OCI-LY7 (cell line): Measurements from ENCODE around the gene ZBTB20. TPM values are rescaled to one million over a fixed set of nuclear protein-coding genes. Genes with fewer than 3 reads are reported as not detected.

Experiments used
- BruUV-seq: library from RNA; stranded (reverse); fragments of 400-500 nt; replicated peaks from 2 replicates; lab custom pipeline; 2021; lab: Mats Ljungman, UMichigan
- CTCF ChIA-PET: fragments of 300-600 bp; sonication (Branson Sonifier 250); formaldehyde crosslinking; loops from one replicate; lab custom pipeline; 2022; ENCODE audit warnings: antibody characterized with exemption; ENCODE audit not compliant: unreplicated experiment; lab: Charles Lee
- POLR2A ChIA-PET: fragments of 300-600 bp; sonication (Branson Sonifier 250); formaldehyde crosslinking; loops from one replicate; lab custom pipeline; 2022; ENCODE audit warnings: antibody characterized with exemption; lab: Charles Lee
- DNase-seq: peaks from one replicate; pipeline ENCODE4 v3.0.0-alpha.2; 2015; ENCODE audit warnings: low spot score
- H2AFZ ChIP-seq: fragments of 200-600 bp; sonication (generic), shearing (Covaris generic); 2 replicates; pipeline ENCODE4 v1.6.1; 2014; ENCODE audit warnings: mild to moderate bottlenecking, antibody characterized with exemption, low read length, moderate library complexity
- H3K27ac ChIP-seq: fragments of 200-600 bp; sonication (generic); 2 replicates; pipeline ENCODE4 v1.5.1; 2014; ENCODE audit warnings: mixed run types, low read depth, mild to moderate bottlenecking, moderate library complexity, low read length, inconsistent platforms; ENCODE audit not compliant: poor library complexity, severe bottlenecking
- H3K36me3 ChIP-seq: fragments of 200-600 bp; sonication (generic); 2 replicates; pipeline ENCODE4 v1.6.1; 2014; ENCODE audit warnings: mild to moderate bottlenecking, antibody characterized with exemption, low read length, moderate library complexity, mixed read lengths; ENCODE audit not compliant: insufficient read depth
- H3K4me1 ChIP-seq: fragments of 200-600 bp; sonication (generic); 2 replicates; pipeline ENCODE4 v1.5.1; 2014; ENCODE audit warnings: mild to moderate bottlenecking, low read length; ENCODE audit not compliant: insufficient read depth, poor library complexity, severe bottlenecking
- H3K4me2 ChIP-seq: fragments of 200-600 bp; sonication (generic); 2 replicates; pipeline ENCODE4 v1.6.1; 2014; ENCODE audit warnings: mild to moderate bottlenecking, low read length
- H3K4me3 ChIP-seq: fragments of 200-600 bp; sonication (generic); 2 replicates; pipeline ENCODE4 v1.5.1; 2014; ENCODE audit warnings: mild to moderate bottlenecking, low read depth, low read length; ENCODE audit not compliant: poor library complexity, severe bottlenecking
- H3K79me2 ChIP-seq: fragments of 200-600 bp; sonication (generic); 2 replicates; pipeline ENCODE4 v1.6.1; 2016; ENCODE audit warnings: low read depth, mild to moderate bottlenecking, low read length, moderate library complexity, mixed read lengths; ENCODE audit not compliant: insufficient read depth
- H3K9me2 ChIP-seq: fragments of 200-600 bp; sonication (generic); 2 replicates; pipeline ENCODE4 v1.6.1; 2016; ENCODE audit warnings: mild to moderate bottlenecking, low read length, mixed read lengths; ENCODE audit not compliant: insufficient read depth
- H3K9me3 ChIP-seq: fragments of 200-600 bp; sonication (generic); 2 replicates; pipeline ENCODE4 v1.6.1; 2014; ENCODE audit warnings: mild to moderate bottlenecking, mixed run types, low read length, mixed read lengths
- H4K20me1 ChIP-seq: fragments of 200-600 bp; sonication (generic); 2 replicates; pipeline ENCODE4 v1.6.1; 2014; ENCODE audit warnings: mild to moderate bottlenecking, antibody characterized with exemption, low read length, moderate library complexity, mixed read lengths; ENCODE audit not compliant: insufficient read depth
- EZH2phosphoT487 ChIP-seq: fragments of 200-600 bp; sonication (generic); IDR thresholded peaks from 2 replicates; pipeline ENCODE4 v1.6.1; 2018; ENCODE audit warnings: low read depth, borderline replicate concordance, mild to moderate bottlenecking, mixed run types, antibody characterized with exemption, low read length, moderate library complexity, mixed read lengths
- intact Hi-C: fragments of 100-400 bp; cut with micrococcal nuclease; formaldehyde crosslinking; loops from one replicate; pipeline ENCODE4 v1.10.0; 2022; ENCODE audit not compliant: unreplicated experiment
- total RNA-seq, 2 experiments: library from RNA; depleted of rRNA in 1 of 2; stranded (reverse); fragments of >200 nt in 1 of 2; shearing (Covaris generic) in 1 of 2; gene quantifications; 2 replicates each; pipeline ENCODE4 v1.2.3, GENCODE V29; 2014 to 2022
- TF ChIP-seq, protein P1 (sequence below): fragments of 200-600 bp; sonication (generic); conservative IDR thresholded peaks from 2 replicates; pipeline ENCODE4 v1.5.1; 2014; ENCODE audit warnings: mild to moderate bottlenecking, antibody characterized with exemption, low read length, moderate library complexity, mixed read lengths

The ZBTB20 gene
- total RNA-seq, 2 experiments from 2014 or later, result 5.5 to 11.8 TPM

DNA sequence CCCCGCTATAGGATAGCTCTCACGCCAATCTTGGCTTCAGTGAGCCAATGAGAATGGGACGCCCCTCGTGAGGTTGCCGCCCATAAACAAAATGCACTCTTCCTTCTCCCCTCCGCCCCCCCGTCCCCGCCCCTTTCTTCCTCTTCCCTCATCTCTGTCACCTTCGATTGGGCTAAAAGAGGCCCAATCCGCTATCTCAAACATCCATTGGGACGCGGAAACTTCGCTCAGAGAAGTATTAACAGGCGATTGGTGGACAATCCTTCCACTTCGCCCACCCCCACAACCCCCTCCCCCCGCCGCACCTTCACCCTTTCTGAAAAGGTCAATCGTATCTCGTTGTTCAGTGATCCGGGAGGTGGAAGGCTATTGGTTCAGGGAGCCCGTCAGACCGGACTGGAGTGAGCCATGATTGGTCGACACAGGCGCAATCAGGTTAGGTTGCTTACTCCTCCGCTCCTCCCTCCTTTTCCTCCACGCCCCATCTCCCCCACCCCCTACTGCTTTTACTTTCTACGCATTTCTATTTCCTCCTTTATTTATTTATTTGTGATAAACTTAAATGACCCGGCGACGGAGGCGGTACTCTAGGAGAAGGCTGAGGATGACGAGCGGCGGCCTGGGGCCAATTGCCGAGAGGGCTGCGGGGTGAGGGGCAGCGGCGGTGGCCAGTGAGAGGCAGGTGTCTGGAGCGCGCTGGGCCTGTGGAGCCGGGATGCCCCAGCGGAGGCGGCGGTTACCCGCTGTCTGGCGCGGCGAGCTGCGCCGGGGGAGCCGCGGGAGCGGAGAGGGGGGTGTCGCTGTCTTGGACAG, 447 bp upstream of the ZBTB20 start:
- Histone ChIP-seq H3K27ac (peak overlapping the region; percentile 64), H3K9me3 (no peaks in the 10 kb centered on the region), H3K79me2 (no peaks in the 10 kb centered on the region), H3K9me2 (no peaks in the 10 kb centered on the region), H4K20me1 (no peaks in the 10 kb centered on the region), H3K36me3 (no peaks in the 10 kb centered on the region), H3K4me3 (peak overlapping the region; percentile 91), H3K4me1 (peaks cover 17% of the 10 kb centered on the region), H2AFZ (peak overlapping the region; percentile 85), H3K4me2 (peak overlapping the region; percentile 91)
- intact Hi-C loops, result loop anchor here (1.0 to 5.0 kb wide), 4 partner anchors 47 to 930 kb away; no protein-coding TSS in a partner anchor
- ChIA-PET POLR2A (interaction anchor here (0.6 to 0.9 kb wide), 4 partner anchors 518 to 1381 kb away, joined by 3 to 8 read pairs (median 3); no protein-coding TSS in a partner anchor), CTCF (no interaction called here)
- no TSS peak for BruUV-seq
- DNase-seq, result peak; percentile 99
- no peak for TF ChIP-seq EZH2phosphoT487
- TF ChIP-seq, protein P1, sequence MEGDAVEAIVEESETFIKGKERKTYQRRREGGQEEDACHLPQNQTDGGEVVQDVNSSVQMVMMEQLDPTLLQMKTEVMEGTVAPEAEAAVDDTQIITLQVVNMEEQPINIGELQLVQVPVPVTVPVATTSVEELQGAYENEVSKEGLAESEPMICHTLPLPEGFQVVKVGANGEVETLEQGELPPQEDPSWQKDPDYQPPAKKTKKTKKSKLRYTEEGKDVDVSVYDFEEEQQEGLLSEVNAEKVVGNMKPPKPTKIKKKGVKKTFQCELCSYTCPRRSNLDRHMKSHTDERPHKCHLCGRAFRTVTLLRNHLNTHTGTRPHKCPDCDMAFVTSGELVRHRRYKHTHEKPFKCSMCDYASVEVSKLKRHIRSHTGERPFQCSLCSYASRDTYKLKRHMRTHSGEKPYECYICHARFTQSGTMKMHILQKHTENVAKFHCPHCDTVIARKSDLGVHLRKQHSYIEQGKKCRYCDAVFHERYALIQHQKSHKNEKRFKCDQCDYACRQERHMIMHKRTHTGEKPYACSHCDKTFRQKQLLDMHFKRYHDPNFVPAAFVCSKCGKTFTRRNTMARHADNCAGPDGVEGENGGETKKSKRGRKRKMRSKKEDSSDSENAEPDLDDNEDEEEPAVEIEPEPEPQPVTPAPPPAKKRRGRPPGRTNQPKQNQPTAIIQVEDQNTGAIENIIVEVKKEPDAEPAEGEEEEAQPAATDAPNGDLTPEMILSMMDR, result no peak

DNA sequence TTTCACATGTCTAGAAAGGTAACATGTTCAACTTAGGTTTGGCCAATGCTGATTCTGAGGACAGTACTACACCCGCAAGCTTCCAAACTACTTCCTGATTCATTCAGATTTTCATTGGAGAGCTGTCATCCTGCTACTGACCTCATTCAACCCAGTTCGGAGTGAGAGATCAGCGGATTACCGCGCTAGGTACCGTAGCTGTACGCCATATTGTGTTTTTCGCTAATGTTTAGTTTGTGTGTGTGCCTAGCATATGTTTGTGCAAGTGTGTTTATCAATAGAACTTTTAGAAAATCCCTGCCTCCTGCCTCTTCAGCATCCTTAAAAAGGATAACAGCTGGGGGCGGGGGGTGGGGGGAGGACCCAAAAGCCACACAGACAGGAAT, 1.1 kb downstream of the ZBTB20 start:
- peak; percentile 12 for DNase-seq
- CTCF ChIA-PET, result interaction anchor here (0.6 to 0.7 kb wide), 3 partner anchors 23 to 638 kb away, joined by 5 to 7 read pairs (median 6); no protein-coding TSS in a partner anchor
- BruUV-seq, result no TSS peak

More for the DNA sequence above, 1.1 kb downstream of the ZBTB20 start:
- H3K4me1 ChIP-seq, result peaks cover 17% of the 10 kb centered on the region
- H4K20me1 ChIP-seq, result no peaks in the 10 kb centered on the region
- no peak overlapping the region for H3K27ac ChIP-seq
- H2AFZ ChIP-seq, result peak overlapping the region; percentile 52
- no peaks in the 10 kb centered on the region for H3K9me3 ChIP-seq
- no peaks in the 10 kb centered on the region for H3K9me2 ChIP-seq
- H3K36me3 ChIP-seq, result no peaks in the 10 kb centered on the region
- H3K4me2 ChIP-seq, result peak overlapping the region; percentile 95
- intact Hi-C loops, result loop anchor here (2.0 to 5.0 kb wide), 3 partner anchors 639 to 929 kb away; no protein-coding TSS in a partner anchor
- H3K4me3 ChIP-seq, result peak overlapping the region; percentile 91
- H3K79me2 ChIP-seq, result no peaks in the 10 kb centered on the region
- no peak for TF ChIP-seq EZH2phosphoT487
- TF ChIP-seq, protein P1, result no peak
- POLR2A ChIA-PET, result interaction anchor here (0.6 to 1.7 kb wide), 12 partner anchors 9 to 1442 kb away, joined by 3 to 6 read pairs (median 4); no protein-coding TSS in a partner anchor
